ENCODE measurements around the gene TAS2R13. TPM values are rescaled to one million over a fixed set of nuclear protein-coding genes. Genes with fewer than 3 reads are reported as not detected.

Gene TAS2R13
- total RNA-seq, 1 donor from 2014 or later = 2.0 TPM

DNA sequence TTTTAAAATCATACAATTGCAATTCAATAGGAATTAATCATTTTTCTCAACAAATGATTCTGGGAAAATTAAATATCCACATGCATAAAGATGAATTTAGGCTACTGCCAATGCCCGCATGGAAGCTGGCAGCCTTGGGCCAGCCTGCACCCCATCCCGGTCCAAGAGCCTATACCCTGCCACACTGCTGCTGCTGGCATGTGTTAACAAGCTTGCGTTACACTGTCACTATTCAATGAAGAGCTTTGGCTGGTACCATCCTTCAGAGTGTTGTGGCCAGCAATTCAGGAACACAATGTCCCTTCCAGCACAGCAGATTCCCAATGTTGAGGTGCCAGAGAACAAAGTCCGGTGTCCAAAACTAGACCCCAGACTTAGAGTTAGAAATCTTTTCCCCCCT is 43.3 kb upstream of the TAS2R13 start:
- H3K9me3 Mint-ChIP-seq = peaks cover 64% of the 10 kb centered on the region

DNA sequence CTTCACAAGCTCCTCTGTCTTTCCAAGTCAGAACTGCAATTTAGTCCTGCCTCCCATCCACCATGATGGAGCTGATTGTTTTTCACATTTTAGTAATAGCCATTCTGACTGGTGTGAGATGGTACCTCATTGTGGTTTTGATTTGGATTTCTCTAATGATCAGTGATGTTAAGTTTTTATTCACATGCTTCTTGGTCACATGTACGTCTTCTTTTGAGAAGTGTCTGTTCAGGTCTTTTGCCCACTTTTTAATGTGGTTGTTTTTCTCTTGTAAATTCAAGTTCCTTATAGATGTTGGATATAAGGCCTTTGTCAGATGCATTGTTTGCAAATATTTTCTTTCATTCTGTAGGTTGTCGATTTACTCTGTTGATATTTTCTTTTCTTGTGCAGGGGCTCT is 33.8 kb upstream of the TAS2R13 start:
- Histone ChIP-seq H3K4me3 (no peak overlapping the region), H3K4me1 (no peaks in the 10 kb centered on the region), H3K79me2 (ENCODE audit: low read depth) (no peaks in the 10 kb centered on the region), H3K9ac (no peak overlapping the region), H3K9me3 (ENCODE audit: low read depth) (peaks cover 17% of the 10 kb centered on the region), H3F3A (ENCODE audit: low read depth) (no peaks in the 10 kb centered on the region), H4K20me1 (ENCODE audit: low read depth) (no peaks in the 10 kb centered on the region), H2AFZ (replicated peaks) (no peak overlapping the region), H3K27me3 (no peaks in the 10 kb centered on the region), H3K36me3 (no peaks in the 10 kb centered on the region), H3K27ac (no peak overlapping the region), H3K4me2 (no peak overlapping the region)
- DNase-seq (ENCODE audit: low spot score) = no peak
- Mint-ChIP-seq H3K9me3 (peaks cover 39% of the 10 kb centered on the region), H3K4me3 (no peak overlapping the region), H3K36me3 (peaks cover 24% of the 10 kb centered on the region), H3K27ac (no peak overlapping the region), H3K27me3 (ENCODE audit: insufficient read depth, low read depth) (peaks cover 4% of the 10 kb centered on the region), H3K4me1 (peaks cover 3% of the 10 kb centered on the region)
- TF ChIP-seq, protein P1, sequence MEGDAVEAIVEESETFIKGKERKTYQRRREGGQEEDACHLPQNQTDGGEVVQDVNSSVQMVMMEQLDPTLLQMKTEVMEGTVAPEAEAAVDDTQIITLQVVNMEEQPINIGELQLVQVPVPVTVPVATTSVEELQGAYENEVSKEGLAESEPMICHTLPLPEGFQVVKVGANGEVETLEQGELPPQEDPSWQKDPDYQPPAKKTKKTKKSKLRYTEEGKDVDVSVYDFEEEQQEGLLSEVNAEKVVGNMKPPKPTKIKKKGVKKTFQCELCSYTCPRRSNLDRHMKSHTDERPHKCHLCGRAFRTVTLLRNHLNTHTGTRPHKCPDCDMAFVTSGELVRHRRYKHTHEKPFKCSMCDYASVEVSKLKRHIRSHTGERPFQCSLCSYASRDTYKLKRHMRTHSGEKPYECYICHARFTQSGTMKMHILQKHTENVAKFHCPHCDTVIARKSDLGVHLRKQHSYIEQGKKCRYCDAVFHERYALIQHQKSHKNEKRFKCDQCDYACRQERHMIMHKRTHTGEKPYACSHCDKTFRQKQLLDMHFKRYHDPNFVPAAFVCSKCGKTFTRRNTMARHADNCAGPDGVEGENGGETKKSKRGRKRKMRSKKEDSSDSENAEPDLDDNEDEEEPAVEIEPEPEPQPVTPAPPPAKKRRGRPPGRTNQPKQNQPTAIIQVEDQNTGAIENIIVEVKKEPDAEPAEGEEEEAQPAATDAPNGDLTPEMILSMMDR (IDR thresholded peaks at IDR 0.05) = no peak
- TF ChIP-seq EZH2phosphoT487 (IDR thresholded peaks at IDR 0.05) = no peak
- TF ChIP-seq EZH2 (IDR thresholded peaks at IDR 0.05) = no peak

More for the DNA sequence above, 43.3 kb upstream of the TAS2R13 start:
- Mint-ChIP-seq H3K27me3 (ENCODE audit: insufficient read depth, low read depth) (no peaks in the 10 kb centered on the region), H3K4me3 (no peak overlapping the region), H3K27ac (no peak overlapping the region), H3K36me3 (peaks cover 58% of the 10 kb centered on the region), H3K4me1 (no peaks in the 10 kb centered on the region)
- Histone ChIP-seq H3K4me3 (no peak overlapping the region), H3K27me3 (no peaks in the 10 kb centered on the region), H4K20me1 (ENCODE audit: low read depth) (no peaks in the 10 kb centered on the region), H3K9me3 (ENCODE audit: low read depth) (peaks cover 2% of the 10 kb centered on the region), H3F3A (ENCODE audit: low read depth) (no peaks in the 10 kb centered on the region), H3K79me2 (ENCODE audit: low read depth) (peaks cover 32% of the 10 kb centered on the region), H2AFZ (replicated peaks) (no peak overlapping the region), H3K4me1 (no peaks in the 10 kb centered on the region), H3K9ac (no peak overlapping the region), H3K4me2 (no peak overlapping the region), H3K36me3 (no peaks in the 10 kb centered on the region), H3K27ac (no peak overlapping the region)
- no peak for DNase-seq (ENCODE audit: low spot score)
- TF ChIP-seq, protein P1 (IDR thresholded peaks at IDR 0.05) = no peak
- TF ChIP-seq EZH2phosphoT487 (IDR thresholded peaks at IDR 0.05) (no peak), EZH2 (IDR thresholded peaks at IDR 0.05) (no peak)

DNA sequence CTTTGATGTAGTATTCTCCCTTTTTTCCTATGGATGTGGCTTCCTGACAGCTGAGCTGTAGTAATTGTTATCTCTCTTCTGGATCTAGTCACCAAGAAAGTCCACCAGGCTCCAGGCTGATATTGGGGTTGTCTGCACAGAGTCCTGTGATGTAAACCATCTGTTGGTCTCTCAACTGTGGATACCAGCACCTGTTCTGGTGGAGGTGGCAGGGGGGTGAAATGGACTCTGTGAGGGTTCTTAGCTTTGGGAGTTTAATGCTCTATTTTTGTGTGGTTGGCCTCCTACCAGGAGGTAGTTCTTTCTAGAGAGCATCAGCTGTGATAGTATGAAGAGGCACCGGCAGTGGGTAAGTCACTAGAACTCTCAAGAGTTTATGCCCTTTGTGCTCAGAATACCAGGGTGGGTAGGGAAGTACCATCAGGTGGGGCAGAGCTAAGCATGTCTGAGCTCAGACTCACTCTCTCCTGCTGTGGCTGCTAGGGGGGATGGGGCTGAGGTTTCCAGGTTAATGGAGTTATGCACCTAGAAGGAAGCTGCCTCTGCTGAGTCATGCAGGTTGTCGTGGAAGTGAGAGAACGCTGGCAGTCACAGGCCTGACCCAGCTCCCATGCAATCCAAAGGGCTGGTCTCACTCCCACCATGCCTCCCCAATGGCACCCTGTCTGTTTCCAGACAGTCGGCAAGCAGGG is 32.7 kb upstream of the TAS2R13 start:
- H3K4me3 ChIP-seq = no peak overlapping the region
- H3K9ac ChIP-seq = no peak overlapping the region
- H3K4me1 Mint-ChIP-seq = peaks cover 3% of the 10 kb centered on the region
- H3K4me3 Mint-ChIP-seq = no peak overlapping the region
- no peaks in the 10 kb centered on the region for H3F3A ChIP-seq (ENCODE audit: low read depth)
- peaks cover 9% of the 10 kb centered on the region for H3K9me3 ChIP-seq (ENCODE audit: low read depth)
- H3K27me3 ChIP-seq = no peaks in the 10 kb centered on the region
- H3K79me2 ChIP-seq (ENCODE audit: low read depth) = no peaks in the 10 kb centered on the region
- H3K36me3 Mint-ChIP-seq = peaks cover 16% of the 10 kb centered on the region
- TF ChIP-seq, protein P1 (IDR thresholded peaks at IDR 0.05) = no peak
- no peak for TF ChIP-seq EZH2 (IDR thresholded peaks at IDR 0.05)
- TF ChIP-seq EZH2phosphoT487 (IDR thresholded peaks at IDR 0.05) = no peak
- H4K20me1 ChIP-seq (ENCODE audit: low read depth) = no peaks in the 10 kb centered on the region
- no peak overlapping the region for H3K4me2 ChIP-seq
- no peak overlapping the region for H3K27ac ChIP-seq
- H3K36me3 ChIP-seq = no peaks in the 10 kb centered on the region
- peaks cover 4% of the 10 kb centered on the region for H3K27me3 Mint-ChIP-seq (ENCODE audit: insufficient read depth, low read depth)
- H3K4me1 ChIP-seq = no peaks in the 10 kb centered on the region
- H2AFZ ChIP-seq (replicated peaks) = no peak overlapping the region
- H3K27ac Mint-ChIP-seq = no peak overlapping the region
- peaks cover 30% of the 10 kb centered on the region for H3K9me3 Mint-ChIP-seq
- DNase-seq (ENCODE audit: low spot score) = no peak
